ENCODE measurements around the gene RGPD3.
"Not testable (repeated sequence)": the region's sequence is repeated elsewhere in the genome, so short reads cannot be mapped to it uniquely, and the experiment has no call there.

RGPD3 gene

DNA sequence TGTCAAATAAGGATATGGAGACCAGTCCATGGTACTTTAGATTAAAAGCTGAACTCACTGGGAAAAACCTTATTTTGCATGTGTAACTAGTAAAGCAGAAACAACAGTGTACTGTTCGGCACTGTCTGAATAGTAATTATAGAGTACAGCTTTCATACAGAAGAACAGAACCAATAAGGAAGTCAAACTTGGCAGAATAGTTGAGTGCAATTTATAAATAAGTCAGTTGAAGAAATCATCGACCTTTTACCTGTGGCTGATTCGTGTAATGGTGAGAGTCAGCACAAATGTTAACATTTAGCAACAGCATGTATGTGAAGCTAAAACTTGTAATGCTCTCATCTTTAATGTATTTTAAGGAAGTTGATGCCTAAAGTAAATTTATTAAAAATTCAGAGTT is 99.0 kb downstream of the RGPD3 start:
- H3K79me2 ChIP-seq (ENCODE audit: control insufficient read depth, insufficient read depth, low read length, unreplicated experiment); H2AFZ ChIP-seq (ENCODE audit: low read length, unreplicated experiment); H3K27ac ChIP-seq (ENCODE audit: low read depth, low read length); H3K4me1 ChIP-seq (ENCODE audit: control insufficient read depth, insufficient read depth, low read length, unreplicated experiment); H3K27me3 ChIP-seq (ENCODE audit: insufficient read depth, low read length); H3K36me3 ChIP-seq (ENCODE audit: insufficient read depth, low read length); H3K4me3 ChIP-seq (ENCODE audit: low read depth, low read length): not testable (repeated sequence)

DNA sequence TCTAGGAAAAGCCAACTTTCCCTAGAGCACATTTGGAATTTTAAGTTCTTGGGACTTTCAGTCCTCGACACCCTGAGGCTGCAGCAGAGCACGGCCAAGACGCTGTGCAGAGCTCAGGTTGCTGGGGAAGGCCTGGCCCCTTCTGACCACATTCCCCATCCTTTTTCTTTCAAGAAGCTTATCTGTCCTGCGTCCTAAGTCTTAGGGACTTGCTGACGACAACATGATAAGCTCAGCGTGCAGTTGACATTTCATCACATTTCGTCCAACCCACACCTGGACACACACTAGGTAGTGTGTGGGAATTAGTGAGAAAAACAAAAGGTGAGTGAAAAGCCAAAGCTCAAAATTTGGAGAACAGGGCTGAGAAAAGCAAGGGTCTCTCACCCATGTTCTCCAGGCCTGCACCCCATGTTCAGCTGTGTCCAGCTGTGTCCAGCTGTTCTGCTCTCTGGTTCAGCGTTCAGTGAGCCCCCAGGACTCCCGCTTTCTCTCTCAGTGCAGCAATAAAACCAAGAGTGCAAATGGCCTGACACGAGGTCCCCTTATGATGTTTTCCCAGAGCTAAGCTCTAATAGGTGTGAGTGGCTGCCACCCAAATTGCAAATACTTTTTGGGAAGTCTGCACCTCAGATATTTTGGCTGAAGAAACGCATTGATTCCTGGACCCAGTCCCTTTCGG is 101.9 kb downstream of the RGPD3 start:
- H3K79me2 ChIP-seq (ENCODE audit: control insufficient read depth, insufficient read depth, low read length, unreplicated experiment): no peaks in the 10 kb centered on the region
- no peaks in the 10 kb centered on the region for H3K27me3 ChIP-seq (ENCODE audit: insufficient read depth, low read length)
- H3K36me3 ChIP-seq (ENCODE audit: insufficient read depth, low read length): no peaks in the 10 kb centered on the region
- no peak overlapping the region for H3K27ac ChIP-seq (ENCODE audit: low read depth, low read length)
- no peak overlapping the region for H3K4me3 ChIP-seq (ENCODE audit: low read depth, low read length)
- H2AFZ ChIP-seq (ENCODE audit: low read length, unreplicated experiment): no peak overlapping the region
- H3K4me1 ChIP-seq (ENCODE audit: control insufficient read depth, insufficient read depth, low read length, unreplicated experiment): no peaks in the 10 kb centered on the region

DNA sequence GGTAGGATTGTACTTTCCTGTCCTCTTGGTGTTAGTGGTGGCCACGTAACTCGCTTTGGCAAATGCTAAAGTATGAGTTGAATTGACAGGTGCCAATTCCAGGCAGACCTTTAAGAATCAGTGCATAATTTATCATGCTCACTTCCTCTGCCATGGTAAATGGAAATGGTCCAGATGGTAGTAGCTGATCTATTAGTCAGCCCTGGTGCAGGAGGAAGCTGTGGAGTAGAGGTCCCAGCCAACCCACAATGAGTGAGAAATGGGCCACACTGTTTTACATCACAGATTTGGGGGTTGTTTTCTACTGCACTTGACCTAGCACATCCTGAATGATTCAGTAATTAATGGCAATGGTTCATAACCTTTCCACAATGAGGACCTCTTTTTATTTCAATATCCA is 104.4 kb downstream of the RGPD3 start:
- Histone ChIP-seq H3K79me2 (ENCODE audit: control insufficient read depth, insufficient read depth, low read length, unreplicated experiment) (no peaks in the 10 kb centered on the region), H3K27me3 (ENCODE audit: insufficient read depth, low read length) (no peaks in the 10 kb centered on the region), H3K36me3 (ENCODE audit: insufficient read depth, low read length) (no peaks in the 10 kb centered on the region), H3K4me3 (ENCODE audit: low read depth, low read length) (no peak overlapping the region), H2AFZ (ENCODE audit: low read length, unreplicated experiment) (no peak overlapping the region), H3K27ac (ENCODE audit: low read depth, low read length) (no peak overlapping the region), H3K4me1 (ENCODE audit: control insufficient read depth, insufficient read depth, low read length, unreplicated experiment) (no peaks in the 10 kb centered on the region)

DNA sequence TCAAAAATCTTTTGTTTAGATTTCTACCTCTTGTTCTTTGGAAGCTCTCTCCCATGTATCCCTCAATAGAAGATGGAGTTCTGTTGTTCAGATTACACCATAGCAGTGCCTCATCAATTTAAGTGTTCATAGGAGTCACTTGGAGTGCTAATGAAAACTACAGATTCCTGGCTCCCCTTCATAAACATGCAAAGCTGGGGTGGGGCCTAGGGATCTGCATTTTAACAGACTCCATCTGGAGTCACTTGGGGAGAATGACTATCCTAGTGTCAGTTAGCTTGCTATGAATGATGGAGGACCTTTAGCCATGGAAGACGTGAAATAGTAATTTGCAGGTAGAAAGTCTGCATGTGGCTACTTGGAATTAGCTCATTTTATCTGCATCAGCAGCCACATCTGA is 105.4 kb downstream of the RGPD3 start:
- H3K27me3 ChIP-seq (ENCODE audit: insufficient read depth, low read length): no peaks in the 10 kb centered on the region
- H3K27ac ChIP-seq (ENCODE audit: low read depth, low read length): no peak overlapping the region
- no peaks in the 10 kb centered on the region for H3K79me2 ChIP-seq (ENCODE audit: control insufficient read depth, insufficient read depth, low read length, unreplicated experiment)
- H3K4me1 ChIP-seq (ENCODE audit: control insufficient read depth, insufficient read depth, low read length, unreplicated experiment): no peaks in the 10 kb centered on the region
- H3K4me3 ChIP-seq (ENCODE audit: low read depth, low read length): no peak overlapping the region
- no peak overlapping the region for H2AFZ ChIP-seq (ENCODE audit: low read length, unreplicated experiment)
- no peaks in the 10 kb centered on the region for H3K36me3 ChIP-seq (ENCODE audit: insufficient read depth, low read length)

DNA sequence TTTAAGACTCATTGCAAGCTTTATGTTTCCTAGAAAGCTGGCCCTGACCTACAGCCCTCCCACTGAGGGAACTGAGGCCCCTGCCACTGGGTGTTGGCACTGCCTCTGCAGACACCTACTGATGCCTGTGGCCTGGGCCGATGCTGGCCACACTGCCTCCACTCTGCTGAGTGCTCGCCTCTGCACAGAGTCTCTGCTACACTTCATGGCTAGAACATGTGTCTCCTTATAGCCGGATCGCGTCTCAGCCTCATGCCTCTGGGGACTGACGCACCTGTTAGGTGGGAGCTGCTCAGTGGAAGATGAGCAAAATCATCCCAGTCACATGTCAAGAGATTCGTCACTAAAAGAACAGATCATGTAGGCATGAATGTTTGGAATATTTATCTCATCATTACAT is 108.7 kb downstream of the RGPD3 start:
- Histone ChIP-seq H3K4me1 (ENCODE audit: control insufficient read depth, insufficient read depth, low read length, unreplicated experiment) (no peaks in the 10 kb centered on the region), H3K79me2 (ENCODE audit: control insufficient read depth, insufficient read depth, low read length, unreplicated experiment) (no peaks in the 10 kb centered on the region), H3K4me3 (ENCODE audit: low read depth, low read length) (no peak overlapping the region), H2AFZ (ENCODE audit: low read length, unreplicated experiment) (no peak overlapping the region), H3K27me3 (ENCODE audit: insufficient read depth, low read length) (no peaks in the 10 kb centered on the region), H3K36me3 (ENCODE audit: insufficient read depth, low read length) (no peaks in the 10 kb centered on the region), H3K27ac (ENCODE audit: low read depth, low read length) (no peak overlapping the region)

DNA sequence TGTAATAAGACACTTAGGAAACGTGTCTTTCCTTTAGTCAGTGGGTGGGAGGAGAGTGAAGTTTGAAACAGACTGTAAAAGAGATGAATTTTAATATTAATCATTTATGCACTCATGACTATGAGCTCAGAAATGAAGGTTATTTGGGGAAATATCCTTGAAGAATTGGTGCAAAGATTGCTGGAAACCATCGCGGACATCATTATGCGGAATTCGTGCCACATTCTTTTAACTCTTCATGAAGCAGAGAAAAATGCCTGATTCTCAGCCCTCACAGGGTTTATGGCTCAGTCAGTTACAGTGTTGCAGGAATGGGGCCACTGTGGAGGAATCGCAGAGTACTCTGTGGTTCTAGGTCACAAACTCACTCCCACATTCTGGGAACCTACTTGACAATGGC is 109.7 kb downstream of the RGPD3 start:
- Histone ChIP-seq H3K27ac (ENCODE audit: low read depth, low read length) (no peak overlapping the region), H3K36me3 (ENCODE audit: insufficient read depth, low read length) (no peaks in the 10 kb centered on the region), H3K4me1 (ENCODE audit: control insufficient read depth, insufficient read depth, low read length, unreplicated experiment) (no peaks in the 10 kb centered on the region), H3K4me3 (ENCODE audit: low read depth, low read length) (no peak overlapping the region), H2AFZ (ENCODE audit: low read length, unreplicated experiment) (no peak overlapping the region), H3K79me2 (ENCODE audit: control insufficient read depth, insufficient read depth, low read length, unreplicated experiment) (no peaks in the 10 kb centered on the region), H3K27me3 (ENCODE audit: insufficient read depth, low read length) (no peaks in the 10 kb centered on the region)

DNA sequence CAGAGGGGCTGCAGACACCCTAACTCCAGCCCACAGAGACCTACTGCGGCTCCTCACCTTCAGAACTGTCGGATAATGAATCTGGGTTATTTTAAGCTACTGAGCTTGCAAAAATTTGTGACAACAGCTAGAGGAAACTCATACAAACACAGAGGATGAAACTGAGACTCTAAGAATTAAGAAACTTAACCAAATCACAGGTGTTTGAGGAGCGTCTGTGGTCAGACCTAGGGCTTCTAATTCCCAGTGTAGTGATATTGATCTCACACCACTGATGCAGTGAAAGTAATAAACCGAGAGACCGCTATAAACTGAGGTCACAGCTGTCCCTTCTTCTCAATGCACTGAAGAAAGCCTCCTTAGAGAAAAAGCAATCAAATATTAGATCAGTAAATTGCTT is 110.1 kb downstream of the RGPD3 start:
- no peak overlapping the region for H2AFZ ChIP-seq (ENCODE audit: low read length, unreplicated experiment)

DNA sequence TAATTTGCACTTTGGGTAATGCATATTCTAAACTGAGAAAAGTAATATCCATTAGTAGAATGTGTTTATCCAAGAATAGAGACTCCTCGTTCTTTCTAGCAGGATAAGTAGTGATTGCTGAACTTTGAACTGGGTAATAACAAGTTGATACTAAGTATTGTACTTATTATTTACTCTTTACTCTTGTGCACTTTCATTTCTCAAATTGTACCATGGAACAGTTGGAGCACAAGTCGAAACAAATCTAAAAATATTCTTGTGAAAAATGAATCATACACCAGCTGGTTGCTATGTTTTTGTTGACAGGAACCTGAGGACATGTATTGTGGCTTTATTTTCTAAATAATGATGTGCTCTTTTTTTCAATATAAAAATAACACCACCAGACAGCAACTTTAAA is 111.9 kb downstream of the RGPD3 start:
- Histone ChIP-seq H3K27me3 (ENCODE audit: insufficient read depth, low read length) (no peaks in the 10 kb centered on the region), H3K79me2 (ENCODE audit: control insufficient read depth, insufficient read depth, low read length, unreplicated experiment) (no peaks in the 10 kb centered on the region), H3K36me3 (ENCODE audit: insufficient read depth, low read length) (no peaks in the 10 kb centered on the region), H3K4me1 (ENCODE audit: control insufficient read depth, insufficient read depth, low read length, unreplicated experiment) (no peaks in the 10 kb centered on the region), H2AFZ (ENCODE audit: low read length, unreplicated experiment) (no peak overlapping the region), H3K27ac (ENCODE audit: low read depth, low read length) (no peak overlapping the region), H3K4me3 (ENCODE audit: low read depth, low read length) (no peak overlapping the region)

More for the DNA sequence above, 110.1 kb downstream of the RGPD3 start:
- no peak overlapping the region for H3K27ac ChIP-seq (ENCODE audit: low read depth, low read length)
- no peaks in the 10 kb centered on the region for H3K4me1 ChIP-seq (ENCODE audit: control insufficient read depth, insufficient read depth, low read length, unreplicated experiment)
- H3K36me3 ChIP-seq (ENCODE audit: insufficient read depth, low read length): no peaks in the 10 kb centered on the region
- H3K27me3 ChIP-seq (ENCODE audit: insufficient read depth, low read length): no peaks in the 10 kb centered on the region
- no peaks in the 10 kb centered on the region for H3K79me2 ChIP-seq (ENCODE audit: control insufficient read depth, insufficient read depth, low read length, unreplicated experiment)
- H3K4me3 ChIP-seq (ENCODE audit: low read depth, low read length): no peak overlapping the region

DNA sequence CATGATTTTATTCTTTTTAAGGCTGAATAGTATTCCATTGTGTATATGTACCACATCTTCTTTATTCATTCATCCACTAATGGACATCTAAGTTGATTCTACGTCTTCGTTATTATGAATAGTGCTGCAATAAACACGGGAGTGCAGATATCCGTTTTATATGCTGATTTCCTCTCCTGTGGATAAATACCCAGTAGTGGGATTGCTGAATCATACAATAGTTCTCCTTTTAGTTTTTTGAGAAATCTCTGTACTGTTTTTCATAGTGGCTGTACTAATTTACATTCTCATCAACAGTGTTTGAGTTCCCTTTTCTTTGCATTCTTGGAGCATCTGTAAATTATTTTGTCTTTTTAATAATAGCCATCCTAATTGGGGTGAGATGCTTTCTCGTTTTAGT is 114.5 kb downstream of the RGPD3 start:
- Histone ChIP-seq H3K27ac (ENCODE audit: low read depth, low read length) (no peak overlapping the region), H3K79me2 (ENCODE audit: control insufficient read depth, insufficient read depth, low read length, unreplicated experiment) (no peaks in the 10 kb centered on the region), H3K27me3 (ENCODE audit: insufficient read depth, low read length) (no peaks in the 10 kb centered on the region), H3K36me3 (ENCODE audit: insufficient read depth, low read length) (no peaks in the 10 kb centered on the region), H2AFZ (ENCODE audit: low read length, unreplicated experiment) (no peak overlapping the region), H3K4me1 (ENCODE audit: control insufficient read depth, insufficient read depth, low read length, unreplicated experiment) (no peaks in the 10 kb centered on the region), H3K4me3 (ENCODE audit: low read depth, low read length) (no peak overlapping the region)

DNA sequence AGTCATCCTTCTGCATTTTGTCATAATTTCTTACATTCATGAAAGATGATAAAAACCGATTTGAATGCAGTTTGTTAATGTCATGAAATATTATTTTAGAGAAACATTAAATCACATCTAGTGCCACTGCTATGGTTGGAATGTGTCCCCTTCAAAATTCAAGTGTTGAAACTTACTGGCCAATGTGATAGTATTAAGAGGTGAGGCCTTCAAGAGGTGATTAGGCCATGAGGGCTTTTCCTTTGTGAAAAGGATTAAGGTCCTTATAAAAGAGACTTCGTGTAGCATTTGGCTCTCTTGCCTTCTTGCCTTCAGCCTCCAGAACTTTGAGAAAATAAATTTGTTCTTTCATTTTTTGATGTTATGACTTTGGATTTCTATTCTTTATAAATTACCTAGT is 117.2 kb downstream of the RGPD3 start:
- no peaks in the 10 kb centered on the region for H3K36me3 ChIP-seq (ENCODE audit: insufficient read depth, low read length)
- no peak overlapping the region for H2AFZ ChIP-seq (ENCODE audit: low read length, unreplicated experiment)
- H3K79me2 ChIP-seq (ENCODE audit: control insufficient read depth, insufficient read depth, low read length, unreplicated experiment): no peaks in the 10 kb centered on the region
- no peaks in the 10 kb centered on the region for H3K27me3 ChIP-seq (ENCODE audit: insufficient read depth, low read length)
- no peak overlapping the region for H3K4me3 ChIP-seq (ENCODE audit: low read depth, low read length)
- H3K4me1 ChIP-seq (ENCODE audit: control insufficient read depth, insufficient read depth, low read length, unreplicated experiment): no peaks in the 10 kb centered on the region
- no peak overlapping the region for H3K27ac ChIP-seq (ENCODE audit: low read depth, low read length)

DNA sequence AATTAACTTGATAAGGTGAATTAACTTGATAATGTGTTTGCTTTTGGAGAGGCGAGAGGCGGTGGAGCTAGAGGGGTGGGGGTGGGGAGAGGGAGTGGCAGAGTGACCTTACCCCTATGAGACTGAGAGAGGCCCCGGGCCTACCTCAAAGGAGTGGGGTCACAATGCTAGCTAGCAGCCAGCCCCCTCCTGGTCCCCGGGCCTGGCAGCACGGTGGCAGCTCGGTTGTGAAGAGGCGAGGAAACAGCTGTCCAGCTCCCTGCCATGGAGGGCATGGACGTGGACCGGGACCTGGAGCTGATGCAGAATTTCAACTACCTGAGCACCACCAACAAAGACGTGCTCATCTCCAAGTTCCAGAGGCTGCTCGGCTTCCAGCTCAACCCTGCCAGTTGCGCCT is 123.9 kb downstream of the RGPD3 start:
- Histone ChIP-seq H2AFZ (ENCODE audit: low read length, unreplicated experiment) (no peak overlapping the region), H3K4me3 (ENCODE audit: low read depth, low read length) (no peak overlapping the region), H3K27me3 (ENCODE audit: insufficient read depth, low read length) (no peaks in the 10 kb centered on the region), H3K27ac (ENCODE audit: low read depth, low read length) (no peak overlapping the region), H3K79me2 (ENCODE audit: control insufficient read depth, insufficient read depth, low read length, unreplicated experiment) (no peaks in the 10 kb centered on the region), H3K36me3 (ENCODE audit: insufficient read depth, low read length) (no peaks in the 10 kb centered on the region), H3K4me1 (ENCODE audit: control insufficient read depth, insufficient read depth, low read length, unreplicated experiment) (no peaks in the 10 kb centered on the region)

All from ACC112 (cell line).